Caco-2 (cell line): Measurements from ENCODE around the gene PPP6R3. TPM values are rescaled to one million over a fixed set of nuclear protein-coding genes. Genes with fewer than 3 reads are reported as not detected.

Experiments
- BruUV-seq: library from RNA; stranded (reverse); fragments of 400-500 nt; replicated peaks from 2 replicates; lab custom pipeline; 2021; lab: Mats Ljungman, UMichigan
- CTCF ChIA-PET: fragments of 300-600 bp; sonication (Branson Sonifier 250); formaldehyde crosslinking; loops from one replicate; lab custom pipeline; 2022; ENCODE audit warnings: antibody characterized with exemption; lab: Charles Lee
- POLR2A ChIA-PET: fragments of 300-600 bp; sonication (Branson Sonifier 250); formaldehyde crosslinking; loops from one replicate; lab custom pipeline; 2022; ENCODE audit warnings: antibody characterized with exemption; lab: Charles Lee
- DNase-seq, 2 experiments: peaks; one replicate each; pipeline versions ENCODE4 v3.0.0 to v3.0.0-alpha.2; 2020 to 2022
- H3K27me3 ChIP-seq: replicated peaks from 2 replicates; pipeline ENCODE4 v1.6.0; 2011; ENCODE audit warnings: low read length; ENCODE audit not compliant: control insufficient read depth, insufficient read depth
- H3K36me3 ChIP-seq: 2 replicates; pipeline ENCODE4 v1.5.1; 2011; ENCODE audit warnings: low read length; ENCODE audit not compliant: control insufficient read depth, insufficient read depth
- H3K4me1 ChIP-seq: fragments of 250-450 bp; sonication (Bioruptor Pico); 2 replicates; pipeline ENCODE4 v1.5.1; 2020; ENCODE audit warnings: mild to moderate bottlenecking
- H3K4me3 ChIP-seq: 2 replicates; pipeline ENCODE4 v1.5.1; 2011; ENCODE audit warnings: low read depth, mild to moderate bottlenecking, control low read depth, low read length
- H3K9me3 ChIP-seq: fragments of 250-450 bp; sonication (Bioruptor Pico); 2 replicates; pipeline ENCODE4 v1.5.1; 2020; ENCODE audit warnings: mild to moderate bottlenecking, moderate library complexity
- H3K27ac Mint-ChIP-seq: one replicate; pipeline ENCODE4 v1.8.0; 2022; ENCODE audit warnings: mixed read lengths; ENCODE audit not compliant: unreplicated experiment
- H3K27me3 Mint-ChIP-seq: one replicate; pipeline ENCODE4 v1.8.0; 2022; ENCODE audit warnings: mixed read lengths; ENCODE audit not compliant: insufficient read depth, unreplicated experiment
- H3K36me3 Mint-ChIP-seq: one replicate; pipeline ENCODE4 v1.8.0; 2022; ENCODE audit warnings: mild to moderate bottlenecking, mixed read lengths; ENCODE audit not compliant: insufficient read depth, unreplicated experiment
- H3K4me1 Mint-ChIP-seq: one replicate; pipeline ENCODE4 v1.8.0; 2022; ENCODE audit warnings: low read depth, mixed read lengths; ENCODE audit not compliant: unreplicated experiment
- H3K4me3 Mint-ChIP-seq: one replicate; pipeline ENCODE4 v1.8.0; 2022; ENCODE audit warnings: mild to moderate bottlenecking, moderate library complexity, mixed read lengths; ENCODE audit not compliant: unreplicated experiment
- H3K9me3 Mint-ChIP-seq: one replicate; pipeline ENCODE4 v1.8.0; 2022; ENCODE audit warnings: mixed read lengths; ENCODE audit not compliant: unreplicated experiment
- intact Hi-C: fragments of 100-400 bp; cut with micrococcal nuclease; formaldehyde crosslinking; loops from one replicate; pipeline ENCODE4 v1.10.0; 2022; ENCODE audit not compliant: unreplicated experiment
- total RNA-seq: library from RNA; stranded (reverse); gene quantifications from 2 replicates; pipeline ENCODE4 v1.2.3, GENCODE V29; 2022
- TF ChIP-seq, protein P1 (sequence below), 2 experiments: fragments of 200-600 bp in 1 of 2; IDR thresholded peaks; 1 replicate in 1 of 2; 2 replicates in 1 of 2; pipeline versions ENCODE4 v1.5.1 to v1.8.0; 2011 to 2022; ENCODE audit warnings: antibody characterized with exemption in 1 of 2, control low read depth in 1 of 2, inconsistent platforms in 1 of 2, low read depth in 1 of 2, low read length in 1 of 2, mild to moderate bottlenecking in 1 of 2, moderate library complexity in 1 of 2; ENCODE audit not compliant: insufficient read depth in 1 of 2, severe bottlenecking in 1 of 2, unreplicated experiment in 1 of 2

The PPP6R3 gene
- total RNA-seq, 1 experiment from 2014 or later, result 276 TPM

DNA sequence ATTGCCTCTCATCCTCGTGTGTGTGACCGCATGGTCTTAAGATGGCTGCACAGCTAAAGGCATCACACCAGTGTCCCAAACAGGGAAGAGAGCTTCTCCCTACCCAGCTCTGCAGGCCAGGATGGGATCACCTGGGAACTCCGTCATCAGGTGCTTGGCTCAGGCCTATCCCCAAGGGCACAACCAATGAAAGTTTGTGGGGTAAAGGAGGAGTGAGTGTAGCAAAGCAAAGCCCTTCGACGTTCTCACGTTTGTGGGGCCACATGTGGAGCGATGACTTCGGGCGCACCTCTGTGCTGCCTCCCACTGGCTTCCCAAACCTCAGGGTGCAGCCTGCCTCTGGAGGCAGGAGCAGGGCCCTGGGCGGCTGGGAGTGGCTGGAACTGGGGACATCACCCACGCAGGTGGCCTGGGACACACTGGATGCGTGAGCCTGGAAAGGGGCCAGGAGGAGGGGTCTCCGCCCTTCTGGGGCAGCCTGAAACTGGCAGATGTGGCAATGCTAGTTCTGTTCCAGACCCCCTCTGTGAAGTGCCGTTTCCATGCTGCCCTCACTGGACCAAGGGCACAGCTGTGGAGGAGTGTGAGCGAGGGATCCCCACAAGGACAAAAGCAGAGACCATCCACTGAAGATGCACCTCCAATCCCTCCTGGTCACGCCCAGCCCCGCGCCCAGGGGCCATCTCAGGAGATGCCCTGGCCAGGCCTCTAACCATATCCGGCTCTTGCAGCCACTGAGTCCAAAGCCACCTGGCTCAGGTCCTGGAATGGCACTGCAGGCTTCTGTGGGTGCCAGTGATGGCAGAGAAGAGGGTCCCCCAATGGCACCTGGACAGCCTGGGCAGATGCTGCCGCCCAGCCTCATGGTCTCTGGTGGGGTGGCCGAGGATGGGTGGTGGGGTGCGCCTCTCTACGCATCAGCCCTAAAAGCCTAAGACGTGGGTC, 193.2 kb downstream of the PPP6R3 start:
- TF ChIP-seq, protein P1, sequence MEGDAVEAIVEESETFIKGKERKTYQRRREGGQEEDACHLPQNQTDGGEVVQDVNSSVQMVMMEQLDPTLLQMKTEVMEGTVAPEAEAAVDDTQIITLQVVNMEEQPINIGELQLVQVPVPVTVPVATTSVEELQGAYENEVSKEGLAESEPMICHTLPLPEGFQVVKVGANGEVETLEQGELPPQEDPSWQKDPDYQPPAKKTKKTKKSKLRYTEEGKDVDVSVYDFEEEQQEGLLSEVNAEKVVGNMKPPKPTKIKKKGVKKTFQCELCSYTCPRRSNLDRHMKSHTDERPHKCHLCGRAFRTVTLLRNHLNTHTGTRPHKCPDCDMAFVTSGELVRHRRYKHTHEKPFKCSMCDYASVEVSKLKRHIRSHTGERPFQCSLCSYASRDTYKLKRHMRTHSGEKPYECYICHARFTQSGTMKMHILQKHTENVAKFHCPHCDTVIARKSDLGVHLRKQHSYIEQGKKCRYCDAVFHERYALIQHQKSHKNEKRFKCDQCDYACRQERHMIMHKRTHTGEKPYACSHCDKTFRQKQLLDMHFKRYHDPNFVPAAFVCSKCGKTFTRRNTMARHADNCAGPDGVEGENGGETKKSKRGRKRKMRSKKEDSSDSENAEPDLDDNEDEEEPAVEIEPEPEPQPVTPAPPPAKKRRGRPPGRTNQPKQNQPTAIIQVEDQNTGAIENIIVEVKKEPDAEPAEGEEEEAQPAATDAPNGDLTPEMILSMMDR (IDR thresholded peaks at IDR 0.05; ENCODE audit: insufficient read depth in 1 of 2, low read depth in 1 of 2, low read length in 1 of 2, severe bottlenecking in 1 of 2, unreplicated experiment in 1 of 2), result no peak
- Mint-ChIP-seq H3K27me3 (peaks cover 3% of the 10 kb centered on the region), H3K4me3 (no peak overlapping the region), H3K27ac (no peak overlapping the region), H3K36me3 (no peaks in the 10 kb centered on the region), H3K9me3 (no peaks in the 10 kb centered on the region), H3K4me1 (no peaks in the 10 kb centered on the region)
- peak in 1 of 2 experiments; percentile 36 for DNase-seq
- peaks cover 4% of the 10 kb centered on the region; the same call in 1 of the 2 replicates for H3K9me3 ChIP-seq
- intact Hi-C loops, result no loop called here
- no peaks in the 10 kb centered on the region for H3K36me3 ChIP-seq
- ChIA-PET POLR2A (no interaction called here), CTCF (no interaction called here)
- BruUV-seq, result no TSS peak
- no peak overlapping the region for H3K4me3 ChIP-seq
- H3K27me3 ChIP-seq, result no peaks in the 10 kb centered on the region; the same call in 1 of the 2 replicates
- H3K4me1 ChIP-seq, result no peaks in the 10 kb centered on the region

DNA sequence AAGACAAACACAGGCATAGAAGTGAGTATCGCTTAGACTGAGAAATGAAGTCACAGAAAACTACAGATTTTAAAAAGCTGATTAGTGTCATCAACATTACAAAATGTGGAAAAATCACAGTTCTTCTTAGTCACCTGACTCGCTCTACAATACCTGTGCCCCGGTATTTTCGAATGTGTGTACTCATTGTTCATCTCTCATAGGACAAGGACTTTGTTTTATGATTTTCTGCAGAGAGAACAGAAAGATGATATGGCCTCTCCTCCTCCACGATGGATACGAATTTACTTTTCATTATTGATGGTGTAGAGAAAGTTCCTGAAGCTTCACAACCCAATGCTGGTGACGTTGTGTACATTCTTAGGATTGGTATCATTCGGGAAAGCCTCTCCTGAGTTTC, 194.4 kb downstream of the PPP6R3 start:
- Mint-ChIP-seq H3K27me3 (no peaks in the 10 kb centered on the region), H3K27ac (no peak overlapping the region), H3K36me3 (no peaks in the 10 kb centered on the region), H3K4me1 (no peaks in the 10 kb centered on the region), H3K4me3 (no peak overlapping the region), H3K9me3 (no peaks in the 10 kb centered on the region)
- ChIA-PET POLR2A (interaction anchor here (0.6 kb wide), 1 partner anchor 30 kb away, joined by 12 read pairs; no protein-coding TSS in a partner anchor), CTCF (no interaction called here)
- H3K4me3 ChIP-seq, result no peak overlapping the region
- BruUV-seq, result no TSS peak
- intact Hi-C loops, result no loop called here
- H3K9me3 ChIP-seq, result peaks cover 4% of the 10 kb centered on the region; the same call in 1 of the 2 replicates
- no peak for DNase-seq
- H3K27me3 ChIP-seq, result no peaks in the 10 kb centered on the region; the same call in 1 of the 2 replicates
- no peaks in the 10 kb centered on the region for H3K36me3 ChIP-seq
- no peaks in the 10 kb centered on the region for H3K4me1 ChIP-seq
- TF ChIP-seq, protein P1 (IDR thresholded peaks at IDR 0.05; ENCODE audit: insufficient read depth in 1 of 2, low read depth in 1 of 2, low read length in 1 of 2, severe bottlenecking in 1 of 2, unreplicated experiment in 1 of 2), result no peak

DNA sequence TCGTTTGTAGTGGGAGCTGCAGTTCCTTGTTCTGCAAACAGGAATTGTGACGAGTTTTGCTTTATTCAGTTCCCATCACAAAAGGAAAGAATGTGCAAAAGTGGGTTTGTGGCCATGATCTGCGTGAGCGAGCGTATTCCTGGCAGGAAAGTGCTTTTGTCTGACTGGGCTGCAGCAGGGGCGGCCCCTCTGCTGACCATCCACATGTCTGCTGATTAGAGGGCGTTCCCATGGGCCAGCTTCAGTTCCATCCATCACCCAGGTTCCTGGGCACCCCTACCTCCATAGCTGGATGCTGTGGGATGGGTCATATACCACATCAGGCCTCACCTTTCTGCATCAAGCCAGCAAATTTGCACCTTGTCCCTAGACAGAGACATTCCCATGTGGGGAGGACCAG, 194.9 kb downstream of the PPP6R3 start:
- no TSS peak for BruUV-seq

More for the DNA sequence above, 194.9 kb downstream of the PPP6R3 start:
- peak in 1 of 2 experiments; percentile 21 for DNase-seq
- Histone ChIP-seq H3K4me1 (no peaks in the 10 kb centered on the region), H3K9me3 (peaks cover 4% of the 10 kb centered on the region; the same call in 1 of the 2 replicates), H3K36me3 (no peaks in the 10 kb centered on the region), H3K27me3 (no peaks in the 10 kb centered on the region; the same call in 1 of the 2 replicates), H3K4me3 (no peak overlapping the region)
- intact Hi-C loops, result no loop called here
- no peaks in the 10 kb centered on the region for H3K9me3 Mint-ChIP-seq
- no peaks in the 10 kb centered on the region for H3K4me1 Mint-ChIP-seq
- peaks cover under 1% of the 10 kb centered on the region for H3K27me3 Mint-ChIP-seq
- no peak overlapping the region for H3K27ac Mint-ChIP-seq
- TF ChIP-seq, protein P1 (IDR thresholded peaks at IDR 0.05; ENCODE audit: insufficient read depth in 1 of 2, low read depth in 1 of 2, low read length in 1 of 2, severe bottlenecking in 1 of 2, unreplicated experiment in 1 of 2), result no peak
- no peaks in the 10 kb centered on the region for H3K36me3 Mint-ChIP-seq
- H3K4me3 Mint-ChIP-seq, result no peak overlapping the region
- ChIA-PET CTCF (no interaction called here), POLR2A (no interaction called here)
